Neural cell (in vitro differentiated cells): ENCODE measurements around the gene MAGI1. TPM values are rescaled to one million over a fixed set of nuclear protein-coding genes. Genes with fewer than 3 reads are reported as not detected.

Experiments
- H2AFZ ChIP-seq: fragments of 200-600, 300-800 bp; sonication (generic), shearing (Covaris generic); 2 replicates; pipeline ENCODE4 v1.6.0; 2014; ENCODE audit warnings: low read depth, mild to moderate bottlenecking, antibody characterized with exemption, low read length, moderate library complexity
- H3F3A ChIP-seq: fragments of 200-600 bp; shearing (Covaris generic); 2 replicates; pipeline ENCODE4 v1.6.1; 2016; ENCODE audit warnings: mild to moderate bottlenecking, moderate library complexity, mixed read lengths, antibody characterized with exemption, low read length; ENCODE audit not compliant: insufficient read depth, poor library complexity, severe bottlenecking
- H3K27ac ChIP-seq: fragments of 200-600, 300-800 bp; sonication (generic), shearing (Covaris generic); 2 replicates; pipeline ENCODE4 v1.5.1; 2014; ENCODE audit warnings: mild to moderate bottlenecking, low read length, moderate library complexity
- H3K27me3 ChIP-seq: fragments of 300-800, 200-600 bp; sonication (generic), shearing (Covaris generic); 2 replicates; pipeline ENCODE4 v1.6.0; 2014; ENCODE audit warnings: mild to moderate bottlenecking, low read depth, low read length, moderate library complexity; ENCODE audit not compliant: insufficient read depth
- H3K36me3 ChIP-seq: fragments of 300-800, 200-600 bp; sonication (generic), shearing (Covaris generic); 2 replicates; pipeline ENCODE4 v1.5.1; 2014; ENCODE audit warnings: mild to moderate bottlenecking, antibody characterized with exemption, low read length, moderate library complexity; ENCODE audit not compliant: insufficient read depth
- H3K4me2 ChIP-seq: fragments of 300-800, 200-600 bp; sonication (generic), shearing (Covaris generic); 2 replicates; pipeline ENCODE4 v1.6.0; 2014; ENCODE audit warnings: mild to moderate bottlenecking, low read length
- H3K4me3 ChIP-seq: fragments of 300-800, 200-600 bp; sonication (generic), shearing (Covaris generic); 2 replicates; pipeline ENCODE4 v1.5.1; 2014; ENCODE audit warnings: mild to moderate bottlenecking, low read length, moderate library complexity
- H3K79me2 ChIP-seq: fragments of 200-600 bp; shearing (Covaris generic); replicated peaks from 2 replicates; pipeline ENCODE4 v1.6.0; 2014; ENCODE audit warnings: mild to moderate bottlenecking, low read length, moderate library complexity; ENCODE audit not compliant: insufficient read depth
- H3K9ac ChIP-seq: fragments of 300-800, 200-600 bp; sonication (generic), shearing (Covaris generic); 2 replicates; pipeline ENCODE4 v1.6.1; 2016; ENCODE audit warnings: mild to moderate bottlenecking, low read length, mixed read lengths
- H3K9me2 ChIP-seq: fragments of 200-600 bp; shearing (Covaris generic); 2 replicates; pipeline ENCODE4 v1.6.1; 2016; ENCODE audit warnings: mild to moderate bottlenecking, low read length, mixed read lengths; ENCODE audit not compliant: insufficient read depth
- H3K9me3 ChIP-seq: fragments of 200-600, 300-800 bp; sonication (generic), shearing (Covaris generic); 2 replicates; pipeline ENCODE4 v1.6.1; 2016; ENCODE audit warnings: mild to moderate bottlenecking, mixed run types, low read length, moderate library complexity, mixed read lengths
- H4K20me1 ChIP-seq: fragments of 200-600 bp; shearing (Covaris generic); 2 replicates; pipeline ENCODE4 v1.6.1; 2016; ENCODE audit warnings: mild to moderate bottlenecking, mixed run types; ENCODE audit not compliant: insufficient read depth
- CTCF ChIP-seq: fragments of 450-650 bp; IDR thresholded peaks from 2 replicates; pipeline ENCODE4 v1.5.1; 2014; ENCODE audit warnings: antibody characterized with exemption, mild to moderate bottlenecking, moderate library complexity; ENCODE audit not compliant: poor library complexity, severe bottlenecking
- EP300 ChIP-seq: fragments of 450-650 bp; conservative IDR thresholded peaks from 2 replicates; pipeline ENCODE4 v1.6.1; 2014; ENCODE audit warnings: antibody characterized with exemption, mild to moderate bottlenecking, moderate library complexity; ENCODE audit not compliant: poor library complexity, severe bottlenecking
- EZH2 ChIP-seq: fragments of 200-600, 300-800 bp; shearing (Covaris generic), sonication (generic); IDR thresholded peaks from 2 replicates; pipeline ENCODE4 v1.6.1; 2014; ENCODE audit warnings: antibody characterized with exemption, low read length, borderline replicate concordance, mild to moderate bottlenecking; ENCODE audit not compliant: insufficient read depth, poor library complexity, severe bottlenecking
- MXI1 ChIP-seq: fragments of 450-650 bp; conservative IDR thresholded peaks from 2 replicates; pipeline ENCODE4 v1.6.1; 2014; ENCODE audit warnings: antibody characterized with exemption, mild to moderate bottlenecking; ENCODE audit not compliant: poor library complexity, severe bottlenecking
- POLR2AphosphoS5 ChIP-seq: IDR thresholded peaks from 2 replicates; pipeline ENCODE4 v1.6.1; 2012
- RAD21 ChIP-seq: fragments of 450-650 bp; conservative IDR thresholded peaks from 2 replicates; pipeline ENCODE4 v1.6.1; 2014; ENCODE audit warnings: antibody characterized with exemption, mild to moderate bottlenecking, moderate library complexity
- SMC3 ChIP-seq: fragments of 450-650 bp; conservative IDR thresholded peaks from 2 replicates; pipeline ENCODE4 v1.6.1; 2014; ENCODE audit warnings: antibody characterized with exemption, mild to moderate bottlenecking, moderate library complexity; ENCODE audit not compliant: poor library complexity
- TAF1 ChIP-seq: IDR thresholded peaks from 2 replicates; pipeline ENCODE4 v1.6.1; 2012; ENCODE audit warnings: low read depth
- polyA plus RNA-seq: library from polyadenylated mRNA; depleted of rRNA; stranded (reverse); fragments of >200 nt; gene quantifications from 2 replicates; pipeline ENCODE4 v1.2.3, GENCODE V29; 2014
- TF ChIP-seq, protein P1 (sequence below): IDR thresholded peaks from 2 replicates; pipeline ENCODE4 v1.6.1; 2012; ENCODE audit warnings: borderline replicate concordance

The MAGI1 gene
- polyA plus RNA-seq, 1 donor from 2014 or later = 44.7 TPM

GRCh38 chr3:65867463-65868210 is 171.1 kb downstream of the MAGI1 start:
- Histone ChIP-seq H3K9me2 (no peaks in the 10 kb centered on the region), H3K27ac (no peak overlapping the region), H4K20me1 (no peaks in the 10 kb centered on the region), H3F3A (no peaks in the 10 kb centered on the region), H2AFZ (no peak overlapping the region), H3K27me3 (no peaks in the 10 kb centered on the region), H3K4me3 (no peak overlapping the region), H3K9ac (no peak overlapping the region), H3K4me2 (no peak overlapping the region), H3K36me3 (no peaks in the 10 kb centered on the region), H3K79me2 (no peaks in the 10 kb centered on the region), H3K9me3 (no peaks in the 10 kb centered on the region)
- TF ChIP-seq EP300 (no peak), MXI1 (no peak), CTCF (no peak), SMC3 (no peak), POLR2AphosphoS5 (no peak), EZH2 (no peak), TAF1 (no peak), RAD21 (no peak)
- TF ChIP-seq, protein P1, sequence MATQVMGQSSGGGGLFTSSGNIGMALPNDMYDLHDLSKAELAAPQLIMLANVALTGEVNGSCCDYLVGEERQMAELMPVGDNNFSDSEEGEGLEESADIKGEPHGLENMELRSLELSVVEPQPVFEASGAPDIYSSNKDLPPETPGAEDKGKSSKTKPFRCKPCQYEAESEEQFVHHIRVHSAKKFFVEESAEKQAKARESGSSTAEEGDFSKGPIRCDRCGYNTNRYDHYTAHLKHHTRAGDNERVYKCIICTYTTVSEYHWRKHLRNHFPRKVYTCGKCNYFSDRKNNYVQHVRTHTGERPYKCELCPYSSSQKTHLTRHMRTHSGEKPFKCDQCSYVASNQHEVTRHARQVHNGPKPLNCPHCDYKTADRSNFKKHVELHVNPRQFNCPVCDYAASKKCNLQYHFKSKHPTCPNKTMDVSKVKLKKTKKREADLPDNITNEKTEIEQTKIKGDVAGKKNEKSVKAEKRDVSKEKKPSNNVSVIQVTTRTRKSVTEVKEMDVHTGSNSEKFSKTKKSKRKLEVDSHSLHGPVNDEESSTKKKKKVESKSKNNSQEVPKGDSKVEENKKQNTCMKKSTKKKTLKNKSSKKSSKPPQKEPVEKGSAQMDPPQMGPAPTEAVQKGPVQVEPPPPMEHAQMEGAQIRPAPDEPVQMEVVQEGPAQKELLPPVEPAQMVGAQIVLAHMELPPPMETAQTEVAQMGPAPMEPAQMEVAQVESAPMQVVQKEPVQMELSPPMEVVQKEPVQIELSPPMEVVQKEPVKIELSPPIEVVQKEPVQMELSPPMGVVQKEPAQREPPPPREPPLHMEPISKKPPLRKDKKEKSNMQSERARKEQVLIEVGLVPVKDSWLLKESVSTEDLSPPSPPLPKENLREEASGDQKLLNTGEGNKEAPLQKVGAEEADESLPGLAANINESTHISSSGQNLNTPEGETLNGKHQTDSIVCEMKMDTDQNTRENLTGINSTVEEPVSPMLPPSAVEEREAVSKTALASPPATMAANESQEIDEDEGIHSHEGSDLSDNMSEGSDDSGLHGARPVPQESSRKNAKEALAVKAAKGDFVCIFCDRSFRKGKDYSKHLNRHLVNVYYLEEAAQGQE = no peak

DNA sequence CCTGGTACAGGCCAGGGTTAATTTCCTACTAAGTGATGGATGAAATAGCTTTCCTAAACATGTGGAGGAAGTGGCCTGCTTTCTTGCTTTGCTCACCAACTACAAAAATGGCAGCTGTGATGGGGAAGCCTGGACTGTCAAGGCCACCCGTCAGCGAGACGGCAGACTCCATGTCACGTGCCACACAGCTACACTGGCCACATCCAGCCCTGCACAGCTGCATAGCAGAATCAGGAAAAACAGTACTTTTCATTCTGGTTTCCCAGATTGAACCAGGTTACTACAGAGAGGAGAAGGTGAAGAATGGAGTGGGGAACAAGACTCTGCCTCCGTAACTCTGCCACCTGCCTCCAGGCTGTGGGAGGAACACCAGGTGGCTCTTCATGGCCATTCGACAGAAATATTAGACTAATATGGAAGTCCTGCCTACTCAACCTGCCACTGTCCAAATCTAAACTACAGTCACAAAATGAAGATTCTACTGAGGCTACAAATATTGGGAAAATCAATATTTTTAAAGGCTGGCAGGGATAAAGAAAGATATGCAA is 174.3 kb downstream of the MAGI1 start:
- Histone ChIP-seq H3K9me2 (no peaks in the 10 kb centered on the region), H3K79me2 (no peaks in the 10 kb centered on the region), H3K9me3 (no peaks in the 10 kb centered on the region), H3F3A (no peaks in the 10 kb centered on the region), H3K4me2 (no peak overlapping the region), H3K36me3 (no peaks in the 10 kb centered on the region), H3K9ac (no peak overlapping the region), H3K27me3 (no peaks in the 10 kb centered on the region), H4K20me1 (no peaks in the 10 kb centered on the region), H3K27ac (no peak overlapping the region), H2AFZ (no peak overlapping the region), H3K4me3 (no peak overlapping the region)
- TF ChIP-seq RAD21 = no peak
- TF ChIP-seq, protein P1 = no peak
- TF ChIP-seq EP300 = no peak
- no peak for TF ChIP-seq EZH2
- TF ChIP-seq POLR2AphosphoS5 = no peak
- no peak for TF ChIP-seq SMC3
- no peak for TF ChIP-seq TAF1
- TF ChIP-seq MXI1 = no peak
- TF ChIP-seq CTCF = no peak
